Measurements from ENCODE around the gene WDR86. TPM values are rescaled to one million over a fixed set of nuclear protein-coding genes. Genes with fewer than 3 reads are reported as not detected.
A peak's percentile ranks its signal among the peaks of the same experiment; 100 is the strongest.

The WDR86 gene
- total RNA-seq, 2 donors from 2014 or later, result 0.33 to 1.6 TPM

DNA sequence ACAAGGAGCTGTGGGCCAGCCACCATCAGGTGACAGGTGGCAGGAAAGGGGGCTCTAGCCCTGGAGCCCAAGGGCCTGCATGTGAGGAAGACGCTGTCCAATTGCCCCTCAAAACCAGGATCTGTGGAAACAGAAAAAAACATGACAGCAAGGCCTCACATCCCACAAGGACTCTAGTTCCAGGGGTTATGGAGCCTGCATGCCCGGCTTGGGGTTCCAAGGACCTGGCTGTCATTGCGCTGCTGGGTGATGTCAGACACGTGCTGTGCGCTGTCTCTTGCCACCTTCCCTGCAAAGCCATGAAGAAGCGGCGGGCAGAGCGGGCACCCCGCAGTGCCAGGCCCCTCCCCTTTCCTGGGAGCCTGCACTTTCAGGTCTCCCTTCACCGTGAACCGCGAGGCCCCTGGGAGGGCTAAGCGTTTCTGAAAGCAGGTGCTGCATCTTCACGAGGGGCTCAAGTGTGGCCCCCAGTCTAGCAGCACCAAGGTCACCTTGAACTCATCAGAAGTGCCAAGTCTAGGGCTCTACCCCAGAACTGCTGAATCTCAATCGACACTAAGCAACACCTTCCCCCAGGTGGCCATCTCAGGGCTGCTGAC, 45.2 kb upstream of the WDR86 start:
- H3K27ac ChIP-seq, result no peak overlapping the region
- no peak overlapping the region for H3K4me3 ChIP-seq
- TF ChIP-seq, protein P1, sequence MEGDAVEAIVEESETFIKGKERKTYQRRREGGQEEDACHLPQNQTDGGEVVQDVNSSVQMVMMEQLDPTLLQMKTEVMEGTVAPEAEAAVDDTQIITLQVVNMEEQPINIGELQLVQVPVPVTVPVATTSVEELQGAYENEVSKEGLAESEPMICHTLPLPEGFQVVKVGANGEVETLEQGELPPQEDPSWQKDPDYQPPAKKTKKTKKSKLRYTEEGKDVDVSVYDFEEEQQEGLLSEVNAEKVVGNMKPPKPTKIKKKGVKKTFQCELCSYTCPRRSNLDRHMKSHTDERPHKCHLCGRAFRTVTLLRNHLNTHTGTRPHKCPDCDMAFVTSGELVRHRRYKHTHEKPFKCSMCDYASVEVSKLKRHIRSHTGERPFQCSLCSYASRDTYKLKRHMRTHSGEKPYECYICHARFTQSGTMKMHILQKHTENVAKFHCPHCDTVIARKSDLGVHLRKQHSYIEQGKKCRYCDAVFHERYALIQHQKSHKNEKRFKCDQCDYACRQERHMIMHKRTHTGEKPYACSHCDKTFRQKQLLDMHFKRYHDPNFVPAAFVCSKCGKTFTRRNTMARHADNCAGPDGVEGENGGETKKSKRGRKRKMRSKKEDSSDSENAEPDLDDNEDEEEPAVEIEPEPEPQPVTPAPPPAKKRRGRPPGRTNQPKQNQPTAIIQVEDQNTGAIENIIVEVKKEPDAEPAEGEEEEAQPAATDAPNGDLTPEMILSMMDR (IDR thresholded peaks at IDR 0.05), result no peak
- H3K27me3 ChIP-seq, result no peaks in the 10 kb centered on the region
- no peaks in the 10 kb centered on the region for H3K36me3 ChIP-seq
- H3K9me3 ChIP-seq, result no peaks in the 10 kb centered on the region
- peaks cover 0 to 10% of the 10 kb centered on the region in 2 donors for H3K4me1 ChIP-seq
- peak; percentile 53 for DNase-seq (ENCODE audit: low spot score)

DNA sequence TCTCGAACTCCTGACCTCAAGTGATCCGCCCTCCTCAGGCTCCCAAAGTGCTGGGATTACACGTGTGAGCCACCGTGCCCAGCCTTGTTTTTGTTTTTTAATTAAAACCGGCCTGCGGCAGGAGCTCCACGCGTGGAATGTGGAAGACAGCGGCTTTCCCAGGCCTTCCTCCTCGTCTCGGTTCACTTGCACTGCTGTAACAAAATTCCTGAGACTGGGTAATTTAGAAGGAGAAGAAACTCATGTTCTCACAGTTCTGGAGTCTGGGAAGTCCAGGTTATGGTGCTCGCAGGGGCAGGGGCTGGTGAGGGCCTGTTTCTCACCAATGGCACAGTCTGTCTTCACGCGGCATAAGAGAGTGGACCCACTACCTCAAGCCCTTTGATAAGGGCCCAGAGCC, 44.5 kb upstream of the WDR86 start:
- Histone ChIP-seq H3K9me3 (no peaks in the 10 kb centered on the region), H3K36me3 (no peaks in the 10 kb centered on the region), H3K27ac (no peak overlapping the region), H3K4me3 (no peak overlapping the region), H3K4me1 (peaks cover 0 to 4% of the 10 kb centered on the region in 2 donors), H3K27me3 (no peaks in the 10 kb centered on the region)
- TF ChIP-seq, protein P1 (IDR thresholded peaks at IDR 0.05), result no peak
- DNase-seq (ENCODE audit: low spot score), result peak; percentile 53

GRCh38 chr7:151453326-151453791, 43.5 kb upstream of the WDR86 start:
- Histone ChIP-seq H3K4me3 (no peak overlapping the region), H3K9me3 (no peaks in the 10 kb centered on the region), H3K4me1 (peaks cover 0 to 1% of the 10 kb centered on the region in 2 donors), H3K27me3 (no peaks in the 10 kb centered on the region), H3K36me3 (no peaks in the 10 kb centered on the region), H3K27ac (no peak overlapping the region)
- DNase-seq (ENCODE audit: low spot score), result peak; percentile 56
- TF ChIP-seq, protein P1 (IDR thresholded peaks at IDR 0.05), result no peak

DNA sequence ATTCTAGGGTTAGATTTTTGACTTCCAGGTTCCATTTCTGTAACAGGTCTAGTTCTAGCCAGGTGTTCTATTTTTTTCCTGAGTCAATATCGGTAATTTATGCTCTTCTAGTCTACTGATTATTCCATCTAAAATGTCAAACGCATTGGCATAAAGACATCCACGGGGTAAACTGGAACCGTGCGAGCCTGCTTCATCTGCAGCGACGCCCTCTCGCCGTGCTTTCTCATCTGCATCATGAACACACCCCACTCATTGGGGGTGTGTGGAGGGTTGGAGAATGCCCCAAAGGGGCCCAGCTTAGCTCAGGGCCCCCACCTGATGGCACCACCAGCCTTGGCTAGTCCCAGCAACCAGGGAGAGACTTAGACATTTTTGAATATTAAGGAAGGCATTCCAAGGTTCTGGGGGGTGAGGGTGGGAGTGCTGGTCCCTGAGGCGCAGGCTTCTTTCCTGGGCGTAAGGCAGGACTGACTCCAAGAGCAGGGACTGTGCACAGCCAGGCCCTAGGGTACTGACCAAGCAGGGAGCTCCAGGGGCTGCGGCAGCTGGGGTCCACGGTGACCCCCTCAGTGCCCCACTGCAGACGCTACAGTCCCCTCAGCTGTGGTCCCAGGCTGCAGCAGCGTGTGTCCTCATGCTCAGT, 43.0 kb upstream of the WDR86 start:
- Histone ChIP-seq H3K27me3 (no peaks in the 10 kb centered on the region), H3K4me1 (peaks cover 0 to 7% of the 10 kb centered on the region in 2 donors), H3K27ac (no peak overlapping the region), H3K36me3 (no peaks in the 10 kb centered on the region), H3K4me3 (no peak overlapping the region), H3K9me3 (no peaks in the 10 kb centered on the region)
- TF ChIP-seq, protein P1 (IDR thresholded peaks at IDR 0.05), result no peak
- DNase-seq (ENCODE audit: low spot score), result no peak

DNA sequence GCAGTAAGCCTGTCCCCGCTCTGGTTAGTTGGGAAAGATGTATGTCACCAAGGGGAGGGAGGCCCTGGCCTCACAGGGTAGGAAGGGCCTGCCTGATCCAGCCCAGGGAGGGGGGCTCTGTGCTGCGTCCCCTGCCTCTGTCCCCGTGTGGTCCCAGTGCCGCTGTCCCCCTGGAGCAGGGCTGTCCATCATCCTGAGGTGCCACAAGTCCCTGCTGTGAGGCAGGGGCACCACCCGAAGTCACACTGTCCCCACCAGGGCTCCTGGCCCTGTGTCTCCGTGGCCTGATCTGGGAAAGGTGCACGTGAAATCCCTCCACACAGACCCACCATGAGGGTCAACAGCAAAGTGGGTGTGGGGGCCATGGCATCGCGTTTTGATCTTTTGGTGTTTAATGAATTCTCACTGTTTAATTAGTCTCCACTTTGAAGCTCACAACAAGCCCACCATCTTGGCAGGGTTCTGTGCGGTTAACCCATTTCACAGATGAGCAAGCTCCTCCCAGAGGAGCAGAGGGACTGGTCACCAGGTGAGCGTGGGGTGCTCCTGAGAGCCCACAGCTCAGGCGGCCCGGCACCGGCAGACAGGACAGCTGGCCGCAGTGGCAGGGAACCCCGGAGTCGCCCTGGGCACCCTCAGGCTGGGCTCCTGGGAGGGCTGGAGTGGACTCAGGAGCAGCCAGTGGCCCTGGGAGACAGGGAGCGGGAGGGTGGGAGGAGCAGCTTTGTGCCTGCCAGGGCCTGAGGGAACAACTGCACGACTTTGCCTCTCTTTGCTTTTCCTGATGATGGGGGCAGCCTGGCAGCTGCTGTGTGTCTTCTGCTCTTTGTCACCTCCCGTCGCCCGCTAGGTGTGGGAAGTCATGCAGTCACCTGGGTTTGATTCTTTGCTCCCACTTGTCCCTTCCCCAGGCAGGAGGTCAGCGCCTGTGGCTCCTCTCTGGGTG, 42.1 kb upstream of the WDR86 start:
- Histone ChIP-seq H3K27me3 (no peaks in the 10 kb centered on the region), H3K9me3 (no peaks in the 10 kb centered on the region), H3K4me1 (peaks cover 0 to 7% of the 10 kb centered on the region in 2 donors), H3K4me3 (no peak overlapping the region), H3K27ac (no peak overlapping the region), H3K36me3 (no peaks in the 10 kb centered on the region)
- TF ChIP-seq, protein P1 (IDR thresholded peaks at IDR 0.05), result no peak
- DNase-seq (ENCODE audit: low spot score), result no peak
